WTC11 (cell line): ENCODE measurements around the gene CDK5RAP2. TPM values are rescaled to one million over a fixed set of nuclear protein-coding genes. Genes with fewer than 3 reads are reported as not detected.

Experiments used
- ATAC-seq: fragments of 200-7000 bp; cut with Tn5 transposase; 2 replicates; pipeline ENCODE4 v1.10.0; 2021; ENCODE audit warnings: mild to moderate bottlenecking, moderate library complexity
- CTCF ChIA-PET: fragments of 300-600 bp; sonication (Branson Sonifier 250); formaldehyde crosslinking; loops from one replicate; lab custom pipeline; 2021; ENCODE audit warnings: antibody characterized with exemption; lab: Charles Lee
- POLR2A ChIA-PET: fragments of 350-600 bp; sonication (Branson Sonifier 250); formaldehyde crosslinking; loops from one replicate; lab custom pipeline; 2021; ENCODE audit warnings: antibody characterized with exemption; lab: Charles Lee
- DNase-seq: peaks from one replicate; pipeline ENCODE4 v3.0.0; 2021; ENCODE audit warnings: low spot score
- H3K27ac Mint-ChIP-seq: 2 replicates; pipeline ENCODE4 v1.8.0; 2021; ENCODE audit warnings: mixed read lengths
- H3K27me3 Mint-ChIP-seq: 2 replicates; pipeline ENCODE4 v1.8.0; 2021; ENCODE audit warnings: low read depth, mild to moderate bottlenecking, moderate library complexity, mixed read lengths
- H3K36me3 Mint-ChIP-seq: 2 replicates; pipeline ENCODE4 v1.8.0; 2021; ENCODE audit warnings: mixed read lengths
- H3K4me1 Mint-ChIP-seq: 2 replicates; pipeline ENCODE4 v1.8.0; 2022; ENCODE audit warnings: mixed read lengths
- H3K4me3 Mint-ChIP-seq: 2 replicates; pipeline ENCODE4 v1.8.0; 2021; ENCODE audit warnings: mild to moderate bottlenecking, moderate library complexity, mixed read lengths
- H3K9me3 Mint-ChIP-seq: 2 replicates; pipeline ENCODE4 v1.8.0; 2021; ENCODE audit warnings: mixed read lengths
- ATF1 ChIP-seq: sonication (generic); formaldehyde crosslinking; IDR thresholded peaks from 2 replicates; pipeline ENCODE4 v1.8.1; 2023; ENCODE audit warnings: mild to moderate bottlenecking, moderate library complexity, missing genetic modification reagents
- CBFB ChIP-seq: sonication (generic); formaldehyde crosslinking; IDR thresholded peaks from 2 replicates; pipeline ENCODE4 v1.8.1; 2022; ENCODE audit warnings: mild to moderate bottlenecking, low read depth, missing genetic modification reagents
- ETV6 ChIP-seq: sonication (generic); formaldehyde crosslinking; IDR thresholded peaks from 2 replicates; pipeline ENCODE4 v1.8.1; 2022; ENCODE audit warnings: mild to moderate bottlenecking, missing genetic modification reagents
- FOXK1 ChIP-seq: sonication (generic); formaldehyde crosslinking; IDR thresholded peaks from 2 replicates; pipeline ENCODE4 v1.8.0; 2022; ENCODE audit warnings: mild to moderate bottlenecking, moderate library complexity, missing genetic modification reagents
- GABPB1 ChIP-seq: sonication (generic); formaldehyde crosslinking; IDR thresholded peaks from 2 replicates; pipeline ENCODE4 v1.8.1; 2023; ENCODE audit warnings: mild to moderate bottlenecking, missing genetic modification reagents
- HMGXB4 ChIP-seq: sonication (generic); formaldehyde crosslinking; IDR thresholded peaks from 2 replicates; pipeline ENCODE4 v1.8.1; 2023; ENCODE audit warnings: mild to moderate bottlenecking, moderate library complexity, missing genetic modification reagents
- NFE2L1 ChIP-seq: sonication (generic); formaldehyde crosslinking; IDR thresholded peaks from 2 replicates; pipeline ENCODE4 v1.8.1; 2023; ENCODE audit warnings: missing genetic modification reagents
- OVOL2 ChIP-seq: fragments of 250-450 bp; sonication (Bioruptor Pico); IDR thresholded peaks from 2 replicates; pipeline ENCODE4 v1.9.0; 2021; ENCODE audit warnings: mild to moderate bottlenecking, borderline replicate concordance
- RORB ChIP-seq: fragments of 250-450 bp; sonication (Bioruptor Pico); IDR thresholded peaks from 2 replicates; pipeline ENCODE4 v1.9.0; 2021; ENCODE audit warnings: mild to moderate bottlenecking
- SP1 ChIP-seq: sonication (generic); formaldehyde crosslinking; conservative IDR thresholded peaks from 2 replicates; pipeline ENCODE4 v1.8.1; 2022; ENCODE audit warnings: missing genetic modification reagents
- TEAD1 ChIP-seq: sonication (generic); formaldehyde crosslinking; IDR thresholded peaks from 2 replicates; pipeline ENCODE4 v1.8.0; 2022; ENCODE audit warnings: mild to moderate bottlenecking, missing genetic modification reagents
- USF1 ChIP-seq: sonication (generic); formaldehyde crosslinking; IDR thresholded peaks from 2 replicates; pipeline ENCODE4 v1.8.0; 2022; ENCODE audit warnings: mild to moderate bottlenecking, missing genetic modification reagents
- ZNF263 ChIP-seq: sonication (generic); formaldehyde crosslinking; IDR thresholded peaks from 2 replicates; pipeline ENCODE4 v1.8.1; 2022; ENCODE audit warnings: low read depth, mild to moderate bottlenecking, moderate library complexity, missing genetic modification reagents
- ZNF425 ChIP-seq: fragments of 250-450 bp; sonication (Bioruptor Pico); conservative IDR thresholded peaks from 2 replicates; pipeline ENCODE4 v1.9.0; 2021; ENCODE audit warnings: mild to moderate bottlenecking
- ZNF532 ChIP-seq: fragments of 250-450 bp; sonication (Bioruptor Pico); IDR thresholded peaks from 2 replicates; pipeline ENCODE4 v1.9.0; 2021; ENCODE audit warnings: mild to moderate bottlenecking, borderline replicate concordance
- total RNA-seq: library from RNA; stranded (reverse); gene quantifications from 3 replicates; pipeline ENCODE4 v1.2.3, GENCODE V29; 2021
- TF ChIP-seq, protein P1 (sequence below): sonication (generic); formaldehyde crosslinking; IDR thresholded peaks from 2 replicates; pipeline ENCODE4 v1.8.0; 2022; ENCODE audit warnings: missing genetic modification reagents
- TF ChIP-seq, protein P2 (sequence below): sonication (generic); formaldehyde crosslinking; IDR thresholded peaks from 2 replicates; pipeline ENCODE4 v1.8.1; 2023; ENCODE audit warnings: mild to moderate bottlenecking, missing genetic modification reagents

CDK5RAP2 gene
- total RNA-seq, 1 experiment from 2014 or later: 48.3 TPM

DNA sequence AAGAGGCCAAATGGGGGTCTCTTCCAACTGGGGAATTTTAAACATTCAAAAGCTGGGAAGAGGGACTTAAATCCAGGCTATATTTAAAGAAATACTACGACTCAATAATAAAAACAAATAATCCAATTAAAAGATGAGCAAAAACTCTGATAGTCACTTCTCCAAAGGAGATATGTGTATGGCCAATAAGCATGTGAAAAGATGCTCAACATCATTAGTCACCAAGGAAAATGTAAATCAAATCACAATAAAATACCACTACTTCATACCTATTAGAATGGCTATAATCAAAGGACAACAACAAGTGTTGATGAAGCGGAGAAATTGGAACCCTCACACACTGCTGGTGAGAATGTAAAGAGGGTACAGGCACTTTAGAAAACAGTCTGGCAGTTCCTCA lies 130.4 kb downstream of the CDK5RAP2 start (continued):
- no peak for TF ChIP-seq ATF1 (CRISPR knock-in tag)
- no peak for TF ChIP-seq TEAD1
- TF ChIP-seq NFE2L1 (CRISPR knock-in tag): no peak
- no peak for TF ChIP-seq HMGXB4 (CRISPR knock-in tag)

- H3K27ac Mint-ChIP-seq: no peak overlapping the region
- H3K36me3 Mint-ChIP-seq: peaks cover 18% of the 10 kb centered on the region
- H3K4me1 Mint-ChIP-seq: no peaks in the 10 kb centered on the region
- CTCF ChIA-PET: interaction anchor here (1.1 kb wide), 1 partner anchor 9 kb away, joined by 3 read pairs; no protein-coding TSS in a partner anchor
- TF ChIP-seq CBFB (CRISPR knock-in tag) (no peak), RORB (CRISPR knock-in tag) (no peak), ZNF425 (CRISPR knock-in tag) (no peak), GABPB1 (CRISPR knock-in tag) (no peak), ZNF263 (no peak), ETV6 (CRISPR knock-in tag) (no peak)
- TF ChIP-seq, all 79 proteins: peak for 0
- Mint-ChIP-seq H3K9me3 (no peaks in the 10 kb centered on the region), H3K27me3 (no peaks in the 10 kb centered on the region), H3K4me3 (no peak overlapping the region)
- POLR2A ChIA-PET: no interaction called here
- no peak for DNase-seq
- no peak for ATAC-seq
These were observed 131.9 kb downstream of the CDK5RAP2 start for GRCh38 chr9:120447959-120448500.

- no peak overlapping the region for H3K27ac Mint-ChIP-seq
- H3K9me3 Mint-ChIP-seq: no peaks in the 10 kb centered on the region
- H3K4me1 Mint-ChIP-seq: no peaks in the 10 kb centered on the region
- ATAC-seq (no peak), DNase-seq (no peak)
- peaks cover 21% of the 10 kb centered on the region for H3K36me3 Mint-ChIP-seq
- ChIA-PET POLR2A (interaction anchor here (0.9 kb wide), 1 partner anchor 89 kb away, joined by 3 read pairs; no protein-coding TSS in a partner anchor), CTCF (no interaction called here)
- no peak overlapping the region for H3K4me3 Mint-ChIP-seq
- H3K27me3 Mint-ChIP-seq: no peaks in the 10 kb centered on the region
- no peak for TF ChIP-seq OVOL2 (CRISPR knock-in tag)
- TF ChIP-seq SP1 (CRISPR knock-in tag): no peak
- no peak for TF ChIP-seq NFE2L1 (CRISPR knock-in tag)
- no peak for TF ChIP-seq USF1 (CRISPR knock-in tag)
- TF ChIP-seq, protein P1, sequence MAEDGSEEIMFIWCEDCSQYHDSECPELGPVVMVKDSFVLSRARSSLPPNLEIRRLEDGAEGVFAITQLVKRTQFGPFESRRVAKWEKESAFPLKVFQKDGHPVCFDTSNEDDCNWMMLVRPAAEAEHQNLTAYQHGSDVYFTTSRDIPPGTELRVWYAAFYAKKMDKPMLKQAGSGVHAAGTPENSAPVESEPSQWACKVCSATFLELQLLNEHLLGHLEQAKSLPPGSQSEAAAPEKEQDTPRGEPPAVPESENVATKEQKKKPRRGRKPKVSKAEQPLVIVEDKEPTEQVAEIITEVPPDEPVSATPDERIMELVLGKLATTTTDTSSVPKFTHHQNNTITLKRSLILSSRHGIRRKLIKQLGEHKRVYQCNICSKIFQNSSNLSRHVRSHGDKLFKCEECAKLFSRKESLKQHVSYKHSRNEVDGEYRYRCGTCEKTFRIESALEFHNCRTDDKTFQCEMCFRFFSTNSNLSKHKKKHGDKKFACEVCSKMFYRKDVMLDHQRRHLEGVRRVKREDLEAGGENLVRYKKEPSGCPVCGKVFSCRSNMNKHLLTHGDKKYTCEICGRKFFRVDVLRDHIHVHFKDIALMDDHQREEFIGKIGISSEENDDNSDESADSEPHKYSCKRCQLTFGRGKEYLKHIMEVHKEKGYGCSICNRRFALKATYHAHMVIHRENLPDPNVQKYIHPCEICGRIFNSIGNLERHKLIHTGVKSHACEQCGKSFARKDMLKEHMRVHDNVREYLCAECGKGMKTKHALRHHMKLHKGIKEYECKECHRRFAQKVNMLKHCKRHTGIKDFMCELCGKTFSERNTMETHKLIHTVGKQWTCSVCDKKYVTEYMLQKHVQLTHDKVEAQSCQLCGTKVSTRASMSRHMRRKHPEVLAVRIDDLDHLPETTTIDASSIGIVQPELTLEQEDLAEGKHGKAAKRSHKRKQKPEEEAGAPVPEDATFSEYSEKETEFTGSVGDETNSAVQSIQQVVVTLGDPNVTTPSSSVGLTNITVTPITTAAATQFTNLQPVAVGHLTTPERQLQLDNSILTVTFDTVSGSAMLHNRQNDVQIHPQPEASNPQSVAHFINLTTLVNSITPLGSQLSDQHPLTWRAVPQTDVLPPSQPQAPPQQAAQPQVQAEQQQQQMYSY (CRISPR knock-in tag): no peak
- no peak for TF ChIP-seq RORB (CRISPR knock-in tag)
- no peak for TF ChIP-seq ETV6 (CRISPR knock-in tag)
- TF ChIP-seq GABPB1 (CRISPR knock-in tag): no peak
- TF ChIP-seq, protein P2, sequence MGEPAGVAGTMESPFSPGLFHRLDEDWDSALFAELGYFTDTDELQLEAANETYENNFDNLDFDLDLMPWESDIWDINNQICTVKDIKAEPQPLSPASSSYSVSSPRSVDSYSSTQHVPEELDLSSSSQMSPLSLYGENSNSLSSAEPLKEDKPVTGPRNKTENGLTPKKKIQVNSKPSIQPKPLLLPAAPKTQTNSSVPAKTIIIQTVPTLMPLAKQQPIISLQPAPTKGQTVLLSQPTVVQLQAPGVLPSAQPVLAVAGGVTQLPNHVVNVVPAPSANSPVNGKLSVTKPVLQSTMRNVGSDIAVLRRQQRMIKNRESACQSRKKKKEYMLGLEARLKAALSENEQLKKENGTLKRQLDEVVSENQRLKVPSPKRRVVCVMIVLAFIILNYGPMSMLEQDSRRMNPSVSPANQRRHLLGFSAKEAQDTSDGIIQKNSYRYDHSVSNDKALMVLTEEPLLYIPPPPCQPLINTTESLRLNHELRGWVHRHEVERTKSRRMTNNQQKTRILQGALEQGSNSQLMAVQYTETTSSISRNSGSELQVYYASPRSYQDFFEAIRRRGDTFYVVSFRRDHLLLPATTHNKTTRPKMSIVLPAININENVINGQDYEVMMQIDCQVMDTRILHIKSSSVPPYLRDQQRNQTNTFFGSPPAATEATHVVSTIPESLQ: no peak
- TF ChIP-seq FOXK1 (CRISPR knock-in tag): no peak
- TF ChIP-seq ZNF532: no peak
These were observed 133.3 kb downstream of the CDK5RAP2 start for GRCh38 chr9:120446671-120447070.
